GM19372 (cell line): ENCODE measurements around the gene TAS2R40.

Experiments
- ATAC-seq: cut with Tn5 transposase; IDR thresholded peaks from one replicate; pipeline ENCODE4 v1.9.1; 2021; ENCODE audit warnings: mild to moderate bottlenecking, low read depth, moderate library complexity; ENCODE audit not compliant: unreplicated experiment

Gene TAS2R40

GRCh38 chr7:143222782-143223181 is 945 bp downstream of the TAS2R40 start:
- ATAC-seq: no peak

- no peak for ATAC-seq
These were observed 1.9 kb downstream of the TAS2R40 start for GRCh38 chr7:143223784-143224183.

GRCh38 chr7:143225047-143225446 is 3.2 kb downstream of the TAS2R40 start:
- ATAC-seq: no peak

GRCh38 chr7:143227806-143228205 is 6.0 kb downstream of the TAS2R40 start:
- ATAC-seq: no peak

- no peak for ATAC-seq
These were observed 7.4 kb downstream of the TAS2R40 start for GRCh38 chr7:143229054-143229790.

GRCh38 chr7:143230602-143231457 is 9.0 kb downstream of the TAS2R40 start:
- no peak for ATAC-seq

GRCh38 chr7:143233816-143234532 is 12.1 kb downstream of the TAS2R40 start:
- ATAC-seq: no peak

GRCh38 chr7:143234533-143234875 is 12.7 kb downstream of the TAS2R40 start:
- no peak for ATAC-seq

GRCh38 chr7:143235561-143235960 is 13.7 kb downstream of the TAS2R40 start:
- no peak for ATAC-seq

GRCh38 chr7:143236408-143236990 is 14.7 kb downstream of the TAS2R40 start:
- ATAC-seq: no peak

GRCh38 chr7:143237366-143237765 is 15.5 kb downstream of the TAS2R40 start:
- ATAC-seq: no peak

- no peak for ATAC-seq
These were observed 16.6 kb downstream of the TAS2R40 start for GRCh38 chr7:143238289-143238980.

GRCh38 chr7:143239813-143240212 is 18.0 kb downstream of the TAS2R40 start:
- ATAC-seq: no peak

GRCh38 chr7:143240291-143241168 is 18.7 kb downstream of the TAS2R40 start:
- peak; percentile 95 for ATAC-seq

GRCh38 chr7:143242306-143242705 is 20.5 kb downstream of the TAS2R40 start:
- no peak for ATAC-seq

- no peak for ATAC-seq
These were observed 21.3 kb downstream of the TAS2R40 start for GRCh38 chr7:143243111-143243510.

- ATAC-seq: no peak
These were observed 21.8 kb downstream of the TAS2R40 start for GRCh38 chr7:143243614-143244013.

GRCh38 chr7:143244321-143244720 is 22.5 kb downstream of the TAS2R40 start:
- ATAC-seq: no peak

- no peak for ATAC-seq
These were observed 23.3 kb downstream of the TAS2R40 start for GRCh38 chr7:143245123-143245522.
